Mammary epithelial cell (primary cell): ENCODE results near the gene CCDC197.

ENCODE experiments used
- EZH2 ChIP-seq: IDR thresholded peaks from 2 replicates; pipeline ENCODE4 v1.6.1; 2012; ENCODE audit warnings: low read length, inconsistent platforms, borderline replicate concordance
- TF ChIP-seq, protein P1 (sequence below), 2 donors: IDR thresholded peaks in 1 of 2; conservative IDR thresholded peaks in 1 of 2; 2 replicates each; pipeline ENCODE4 v1.5.1; 2011 to 2012; ENCODE audit warnings: inconsistent platforms in 2 of 2, low read length in 2 of 2, mild to moderate bottlenecking in 2 of 2, control low read depth in 1 of 2, low read depth in 1 of 2; ENCODE audit not compliant: insufficient read depth in 1 of 2; ENCODE audit errors: extremely low read depth in 1 of 2

DNA sequence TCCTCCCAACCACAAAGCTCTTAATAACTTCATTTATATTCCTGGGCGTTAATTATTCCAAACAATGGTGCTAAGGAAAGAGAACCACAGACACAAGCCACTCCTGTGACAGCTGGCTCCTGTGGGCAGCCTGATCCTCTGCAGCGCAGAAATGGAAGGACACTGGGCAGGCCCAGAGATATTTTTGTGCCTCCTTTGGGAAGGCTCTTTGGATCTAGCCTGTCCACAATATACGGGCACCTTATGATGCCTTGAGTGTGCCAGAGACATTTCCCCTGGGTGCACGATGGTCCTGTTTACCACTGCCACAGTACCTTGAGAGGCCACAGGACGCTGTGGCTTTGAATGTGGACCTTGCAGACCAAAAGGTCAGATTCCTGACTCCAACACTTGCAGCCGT, 22.8 kb upstream of the CCDC197 start:
- TF ChIP-seq, protein P1, sequence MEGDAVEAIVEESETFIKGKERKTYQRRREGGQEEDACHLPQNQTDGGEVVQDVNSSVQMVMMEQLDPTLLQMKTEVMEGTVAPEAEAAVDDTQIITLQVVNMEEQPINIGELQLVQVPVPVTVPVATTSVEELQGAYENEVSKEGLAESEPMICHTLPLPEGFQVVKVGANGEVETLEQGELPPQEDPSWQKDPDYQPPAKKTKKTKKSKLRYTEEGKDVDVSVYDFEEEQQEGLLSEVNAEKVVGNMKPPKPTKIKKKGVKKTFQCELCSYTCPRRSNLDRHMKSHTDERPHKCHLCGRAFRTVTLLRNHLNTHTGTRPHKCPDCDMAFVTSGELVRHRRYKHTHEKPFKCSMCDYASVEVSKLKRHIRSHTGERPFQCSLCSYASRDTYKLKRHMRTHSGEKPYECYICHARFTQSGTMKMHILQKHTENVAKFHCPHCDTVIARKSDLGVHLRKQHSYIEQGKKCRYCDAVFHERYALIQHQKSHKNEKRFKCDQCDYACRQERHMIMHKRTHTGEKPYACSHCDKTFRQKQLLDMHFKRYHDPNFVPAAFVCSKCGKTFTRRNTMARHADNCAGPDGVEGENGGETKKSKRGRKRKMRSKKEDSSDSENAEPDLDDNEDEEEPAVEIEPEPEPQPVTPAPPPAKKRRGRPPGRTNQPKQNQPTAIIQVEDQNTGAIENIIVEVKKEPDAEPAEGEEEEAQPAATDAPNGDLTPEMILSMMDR (conservative IDR thresholded peaks at IDR 0.05 in 1 of 2, IDR thresholded peaks at IDR 0.05 in 1 of 2; ENCODE audit: extremely low read depth in 1 of 2, insufficient read depth in 1 of 2, low read depth in 1 of 2, low read length in 2 of 2) = no peak
- TF ChIP-seq EZH2 = no peak
